HG02623 (cell line): Measurements from ENCODE around the gene TAF12.
"Not testable (repeated sequence)": the region's sequence is repeated elsewhere in the genome, so short reads cannot be mapped to it uniquely, and the experiment has no call there.

Source experiments
- ATAC-seq: cut with Tn5 transposase; IDR thresholded peaks from one replicate; pipeline ENCODE4 v1.9.1; 2021; ENCODE audit warnings: moderate library complexity; ENCODE audit not compliant: unreplicated experiment

TAF12 gene

DNA sequence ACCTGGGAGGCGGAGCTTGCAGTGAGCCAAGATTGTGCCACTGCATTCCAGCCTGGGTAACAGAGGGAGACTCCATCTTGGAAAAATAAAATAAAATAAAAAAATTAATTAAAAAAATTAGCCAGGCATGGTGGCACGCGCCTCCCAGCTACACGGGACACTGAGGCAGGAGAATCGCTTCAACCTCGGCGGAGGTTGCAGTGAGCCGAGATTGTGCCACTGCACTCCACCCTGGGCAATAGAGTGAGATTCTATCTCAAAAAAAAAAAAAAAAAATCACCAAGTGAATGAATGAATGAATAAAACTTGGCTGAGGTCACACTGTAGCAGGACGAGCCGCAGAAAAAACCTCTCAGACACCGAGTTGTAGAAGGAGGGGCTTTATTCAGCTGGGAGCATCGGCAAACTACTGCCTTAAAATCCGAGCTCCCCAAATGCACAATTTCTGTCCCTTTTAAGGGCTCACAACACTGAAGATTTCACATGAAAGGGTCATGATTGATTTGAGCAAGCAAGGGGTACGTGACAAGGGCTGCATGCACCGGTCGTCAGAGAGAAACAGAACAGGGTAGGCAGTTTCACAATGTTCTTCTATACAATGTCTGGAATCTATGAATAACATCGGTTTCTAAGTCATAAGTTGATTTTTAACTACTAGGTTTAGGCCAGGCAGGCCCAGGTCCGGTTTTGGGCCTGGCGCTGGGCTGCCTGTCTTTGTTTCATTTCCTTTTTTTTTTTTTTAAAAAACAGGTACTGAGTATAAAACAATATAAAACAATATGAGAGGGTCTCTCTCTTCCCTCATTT is 56.1 kb downstream of the TAF12 start:
- not testable (repeated sequence) for ATAC-seq

DNA sequence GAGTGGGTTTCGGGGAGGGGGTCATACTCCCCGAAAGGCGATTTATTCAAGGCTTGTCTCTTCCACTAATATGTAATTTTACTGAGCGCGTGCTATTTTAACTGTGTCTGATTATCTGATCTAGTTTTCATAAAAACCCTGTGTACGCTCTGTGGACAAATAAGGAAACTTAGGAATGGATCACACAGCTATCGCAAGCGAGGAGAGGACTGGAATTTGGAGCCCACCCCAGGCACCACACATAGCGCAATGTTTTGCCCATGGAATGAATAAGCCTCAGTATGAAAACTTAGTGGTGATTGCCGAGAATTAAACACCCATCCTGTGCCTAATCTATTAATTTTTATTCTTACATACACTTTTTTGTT is 60.6 kb downstream of the TAF12 start:
- ATAC-seq = no peak

DNA sequence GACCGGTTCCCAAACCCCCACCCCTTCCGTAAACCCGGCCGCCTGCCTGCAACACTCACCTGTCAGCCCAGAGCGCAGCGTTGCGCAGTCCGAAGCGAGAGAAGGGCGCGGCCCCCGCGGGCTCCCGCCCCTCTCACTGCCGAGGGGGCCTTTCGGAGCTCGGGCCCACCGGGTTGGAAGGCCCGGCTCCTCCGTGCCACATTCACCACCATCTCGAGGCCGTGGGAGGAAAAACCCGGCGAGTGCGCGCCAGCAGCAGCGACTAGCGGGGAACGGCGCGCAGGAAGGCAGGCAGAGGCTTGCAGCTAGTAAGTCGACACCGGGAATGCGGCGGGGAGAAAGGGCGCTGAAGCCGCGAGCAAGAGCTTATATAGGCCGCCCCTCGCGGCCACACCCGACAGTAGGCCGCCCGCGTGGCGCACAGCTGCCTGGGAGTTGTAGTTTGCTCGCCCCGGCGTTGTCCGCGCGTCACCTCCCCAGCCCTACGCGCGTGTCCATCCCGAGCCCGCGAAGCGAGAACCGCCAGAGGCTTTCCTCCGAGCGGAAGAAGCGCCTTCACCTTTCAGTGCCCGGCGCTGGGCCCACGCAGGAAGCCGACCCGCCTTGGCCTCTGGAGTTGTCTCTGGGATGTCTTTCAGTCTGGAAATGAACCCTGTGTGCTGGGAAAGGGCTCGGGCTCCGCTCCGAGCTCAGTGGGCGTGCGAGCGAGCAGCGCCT is 61.2 kb downstream of the TAF12 start:
- ATAC-seq = peak; percentile 83

DNA sequence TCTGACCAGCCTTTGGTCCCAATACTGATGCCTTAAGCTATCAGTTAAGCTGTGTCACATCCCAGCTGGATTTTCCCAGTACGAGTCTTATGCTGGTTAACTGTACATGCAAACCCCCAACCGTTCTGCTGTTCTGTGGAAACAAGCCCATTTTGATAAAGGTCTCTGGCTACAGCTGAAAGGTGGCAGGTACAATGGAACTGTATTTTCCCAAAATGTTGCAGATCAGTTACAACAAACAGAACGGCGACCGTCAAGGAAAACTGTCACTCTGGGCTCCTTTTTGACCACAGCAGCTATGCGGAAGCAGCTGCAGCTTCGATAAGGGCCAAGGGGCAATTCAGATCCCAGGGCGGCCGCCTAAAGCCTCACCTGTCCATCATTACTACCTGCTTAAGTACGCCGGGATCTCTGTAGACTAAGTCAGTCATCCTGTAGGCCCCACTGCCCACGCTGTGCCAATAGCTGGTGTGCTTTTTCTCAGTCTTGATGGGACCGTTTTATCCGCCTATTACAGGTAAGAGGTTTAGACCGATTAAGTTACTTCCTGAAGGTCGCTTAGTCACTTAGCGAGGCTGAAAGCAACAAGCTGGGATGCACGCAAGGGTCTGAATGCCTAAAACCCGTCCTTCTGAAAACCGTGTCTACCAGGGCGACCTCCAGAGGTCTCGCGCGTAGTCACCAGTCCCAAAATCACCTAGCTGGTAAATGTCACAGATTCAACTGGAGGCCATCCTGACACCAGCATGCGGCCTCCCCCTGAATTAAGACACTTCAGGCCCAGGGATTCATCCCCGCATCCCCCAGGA is 61.9 kb downstream of the TAF12 start:
- ATAC-seq = peak; percentile 2

DNA sequence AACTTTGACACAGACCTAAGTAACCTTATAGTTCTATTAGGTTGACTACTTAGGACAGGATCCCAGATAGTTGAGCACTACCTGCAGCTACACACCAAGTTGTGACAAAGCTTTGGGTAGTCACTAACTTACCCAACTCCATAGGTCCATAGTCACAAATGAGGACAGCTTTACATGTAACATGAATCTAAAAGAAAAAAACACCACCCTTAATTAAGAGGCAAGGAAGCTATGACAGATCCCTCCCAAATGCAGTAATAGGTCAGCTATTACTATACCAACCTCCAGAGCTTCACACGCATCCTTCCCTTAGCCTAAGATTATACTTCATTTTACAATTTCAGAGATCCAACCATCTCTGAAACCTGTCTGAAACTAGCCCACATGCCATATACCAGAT is 63.5 kb downstream of the TAF12 start:
- ATAC-seq = no peak

DNA sequence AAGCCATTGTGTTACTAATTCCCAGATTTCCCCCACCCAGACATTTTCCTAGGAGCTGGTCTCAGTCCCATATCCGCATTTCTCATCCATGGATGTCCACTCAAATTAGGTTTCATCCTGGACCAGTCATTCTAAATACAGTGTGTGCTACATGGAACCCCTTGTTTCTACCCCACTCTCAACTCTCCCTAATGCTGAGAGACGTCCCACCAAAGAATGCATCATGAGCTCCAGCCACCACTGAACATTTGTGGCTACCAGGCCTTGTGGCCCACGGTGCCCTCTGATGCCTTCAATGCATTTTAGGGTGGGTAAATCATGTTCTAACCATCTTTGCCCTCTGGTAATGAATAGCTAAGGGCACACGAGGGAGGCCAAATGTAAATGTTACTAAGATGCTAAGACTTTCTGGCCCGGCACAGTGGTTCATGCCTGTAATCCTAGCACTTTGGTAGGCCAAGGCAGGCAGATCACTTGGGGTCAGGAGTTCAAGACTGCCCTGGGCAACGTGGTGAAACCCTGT is 64.1 kb downstream of the TAF12 start:
- no peak for ATAC-seq

DNA sequence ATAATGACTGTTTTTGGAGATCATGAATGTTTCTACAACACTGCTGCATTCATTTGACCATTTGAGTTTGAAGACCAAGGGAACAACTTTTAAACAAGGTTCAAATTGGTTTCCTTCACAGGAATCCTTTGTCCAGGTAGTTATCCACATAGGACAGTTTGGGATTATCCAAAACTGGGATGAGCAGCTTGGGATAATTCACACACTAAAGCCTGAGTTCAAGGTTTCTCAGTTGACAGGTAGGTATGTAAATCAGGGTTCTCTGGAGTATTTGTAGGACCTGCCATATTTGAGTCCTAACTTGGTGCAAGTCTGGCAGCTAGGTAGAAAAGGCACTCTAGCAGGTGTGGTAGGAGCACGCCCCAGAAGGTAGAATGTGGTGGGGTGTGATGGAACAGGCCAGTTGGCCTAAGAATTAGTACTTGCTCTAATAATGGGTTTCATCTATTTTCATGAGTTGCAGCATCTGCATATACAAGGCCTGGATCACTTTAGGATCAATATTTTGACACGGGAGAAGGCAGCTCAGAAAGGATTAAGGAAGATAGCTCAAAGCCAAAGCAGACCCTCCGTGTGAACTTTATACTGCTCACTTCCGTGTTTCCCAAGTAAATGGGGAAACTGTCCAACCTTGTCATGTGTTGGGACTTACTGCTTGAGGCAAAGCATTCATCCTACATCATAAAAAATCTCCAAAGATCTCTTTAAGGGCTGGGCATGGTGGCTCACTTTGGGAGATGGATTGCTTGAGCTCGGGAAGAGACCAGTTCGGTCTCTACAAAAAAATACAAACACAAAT is 64.9 kb downstream of the TAF12 start:
- ATAC-seq = no peak

DNA sequence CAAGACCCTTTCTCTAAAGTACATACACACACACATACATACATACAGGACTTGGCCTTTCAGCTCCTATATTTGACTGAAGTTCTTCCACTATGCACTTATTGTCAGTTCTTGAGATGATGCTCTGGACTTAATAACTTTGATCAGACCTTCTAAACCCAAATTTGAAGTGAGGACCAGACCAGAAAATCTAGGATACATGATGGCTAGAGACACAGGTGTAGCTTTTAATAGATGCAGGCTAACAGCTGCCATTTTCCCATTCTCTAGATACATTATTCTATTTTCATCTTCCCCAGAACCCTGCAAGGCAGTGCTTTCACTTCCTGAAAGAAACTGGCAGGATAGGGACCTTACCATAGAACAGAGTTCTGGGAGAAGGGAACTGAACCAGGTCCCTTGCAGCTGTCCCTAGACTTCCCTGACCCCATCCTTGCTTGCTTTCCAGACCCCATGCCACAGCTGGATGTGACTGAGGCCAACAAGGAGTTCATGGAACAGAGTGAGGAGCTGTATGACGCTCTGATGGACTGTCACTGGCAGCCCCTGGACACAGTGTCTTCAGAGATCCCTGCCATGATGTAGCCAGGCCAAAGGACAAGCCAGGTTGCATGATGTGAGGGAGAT is 65.7 kb downstream of the TAF12 start:
- no peak for ATAC-seq

DNA sequence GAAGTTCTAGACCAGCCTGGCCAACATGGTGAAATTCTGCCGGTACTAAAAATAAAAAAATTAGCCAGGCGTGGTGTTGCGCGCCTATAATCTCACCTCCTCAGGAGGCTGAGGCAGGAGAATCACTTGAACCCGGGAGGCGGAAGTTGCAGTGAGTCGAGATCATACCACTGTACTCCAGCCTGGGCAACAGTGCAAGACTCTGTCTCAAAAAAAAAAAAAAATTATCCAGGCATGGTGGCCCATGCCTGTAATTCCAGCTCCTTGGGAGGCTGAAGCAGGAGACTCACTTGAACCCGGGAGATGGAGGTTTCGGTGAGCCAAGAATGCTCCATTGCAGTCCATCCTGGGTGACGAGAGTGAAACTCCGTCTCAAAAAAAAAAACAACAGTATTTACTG is 69.3 kb downstream of the TAF12 start:
- no peak for ATAC-seq

DNA sequence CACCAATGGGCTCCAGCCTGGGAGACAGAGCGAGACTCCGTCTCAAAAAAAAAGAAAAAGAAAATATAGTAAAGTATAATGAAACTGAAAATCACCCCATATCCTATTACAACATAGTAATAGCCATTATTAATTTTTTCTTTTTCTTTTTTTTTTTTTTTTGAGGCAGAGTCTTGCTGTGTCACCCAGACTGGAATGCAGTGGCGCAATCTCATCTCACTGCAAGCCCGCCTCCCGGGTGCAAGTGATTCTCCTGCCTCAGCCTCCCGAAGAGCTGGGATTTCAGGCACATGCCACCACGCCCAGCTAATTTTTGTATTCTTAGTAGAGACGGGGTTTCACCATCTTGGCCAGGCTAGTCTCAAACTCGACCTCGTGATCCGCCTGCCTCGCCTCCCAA is 70.0 kb downstream of the TAF12 start:
- not testable (repeated sequence) for ATAC-seq

DNA sequence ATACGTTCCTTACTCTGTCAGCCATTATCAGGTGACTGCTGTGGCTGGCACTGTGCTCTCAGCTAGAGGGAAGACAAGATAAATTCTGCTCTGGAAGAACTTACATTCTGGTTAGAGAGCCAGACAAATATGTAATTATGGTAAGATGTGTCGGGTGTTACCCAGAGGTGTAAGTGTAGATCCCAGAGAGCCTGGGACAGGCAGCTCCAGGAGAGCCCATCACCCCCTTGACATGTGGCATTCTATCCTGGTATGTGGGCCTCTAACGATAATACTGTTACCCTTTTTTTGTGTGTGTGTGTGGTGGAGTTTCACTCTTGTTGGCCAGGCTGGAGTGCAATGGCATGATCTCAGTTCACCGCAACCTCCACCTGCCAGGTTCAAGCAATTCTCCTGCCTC is 71.0 kb downstream of the TAF12 start:
- ATAC-seq = no peak

DNA sequence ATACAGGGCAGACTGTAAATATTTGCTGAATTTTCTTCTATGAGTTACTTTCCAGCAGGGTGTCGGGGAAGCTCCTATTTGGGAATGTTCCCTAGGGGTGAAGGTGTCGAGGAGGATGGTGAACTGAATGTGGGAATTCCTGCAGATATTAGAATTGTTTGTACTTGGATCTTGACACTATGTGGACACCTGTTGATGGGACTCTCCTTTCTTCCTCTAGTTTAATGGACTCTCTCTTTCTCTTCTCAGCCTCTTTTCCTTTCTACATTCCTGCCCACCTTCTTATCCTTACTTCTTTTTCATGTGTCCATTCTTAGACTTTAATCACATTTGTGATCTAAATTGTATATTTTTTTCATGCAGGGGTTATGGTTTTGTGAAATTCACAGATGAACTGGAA is 75.9 kb downstream of the TAF12 start:
- no peak for ATAC-seq

DNA sequence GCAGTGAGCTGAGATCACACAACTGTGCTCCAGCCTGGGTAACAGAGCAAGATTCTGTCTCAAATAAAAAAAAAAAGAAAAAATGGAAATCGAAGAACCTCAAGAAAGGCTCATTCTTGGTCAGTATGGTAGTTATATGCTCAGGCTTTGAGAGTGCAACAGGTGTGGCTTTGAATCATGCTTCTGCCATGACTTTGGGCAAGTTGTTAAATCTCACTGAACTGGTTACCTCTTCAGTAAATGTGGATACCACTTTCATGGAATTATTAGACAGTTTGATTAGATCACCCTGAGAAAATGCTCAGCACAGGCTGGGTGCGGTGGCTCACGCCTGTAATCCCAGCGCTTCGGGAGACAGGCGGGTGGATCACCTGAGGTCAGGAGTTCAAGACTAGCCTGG is 77.1 kb downstream of the TAF12 start:
- ATAC-seq = no peak

DNA sequence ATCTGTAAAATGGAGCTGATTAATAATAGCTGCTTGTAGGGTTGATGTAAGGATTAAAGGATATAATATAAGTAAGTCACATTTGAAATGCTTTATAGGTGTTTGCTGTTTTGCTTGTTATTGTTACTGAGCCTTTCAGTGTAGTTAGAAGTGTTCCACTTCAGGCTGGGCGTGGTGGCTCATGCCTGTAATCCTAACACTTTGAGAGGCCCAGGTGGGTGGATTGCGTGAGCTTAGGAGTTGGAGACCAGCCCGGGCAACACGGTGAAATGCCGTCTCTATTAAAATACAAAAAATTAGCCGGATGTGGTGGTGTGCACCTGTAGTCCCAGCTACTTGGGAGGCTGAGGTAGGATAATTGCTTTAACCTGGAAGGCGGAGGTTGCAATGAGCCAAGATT is 77.8 kb downstream of the TAF12 start:
- ATAC-seq = no peak

DNA sequence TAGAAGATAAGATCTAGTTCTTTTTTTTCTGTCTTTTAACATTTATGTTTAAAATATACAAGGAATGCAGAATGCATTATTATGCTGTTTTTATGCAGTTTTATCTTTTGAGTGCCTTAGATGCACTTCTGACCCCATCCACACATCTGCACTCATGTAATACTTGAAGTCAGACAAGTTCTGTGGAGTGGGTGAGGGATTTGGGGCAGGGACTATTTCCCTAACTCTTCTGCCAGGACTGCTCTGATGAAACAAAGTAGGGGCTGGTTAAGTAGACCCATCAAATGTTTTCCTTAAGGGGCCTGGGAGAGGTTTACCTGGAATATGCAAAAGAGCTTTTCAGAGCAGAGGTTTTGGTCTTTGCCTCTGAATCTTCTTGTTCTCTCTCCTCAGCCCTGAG is 78.6 kb downstream of the TAF12 start:
- ATAC-seq = no peak

DNA sequence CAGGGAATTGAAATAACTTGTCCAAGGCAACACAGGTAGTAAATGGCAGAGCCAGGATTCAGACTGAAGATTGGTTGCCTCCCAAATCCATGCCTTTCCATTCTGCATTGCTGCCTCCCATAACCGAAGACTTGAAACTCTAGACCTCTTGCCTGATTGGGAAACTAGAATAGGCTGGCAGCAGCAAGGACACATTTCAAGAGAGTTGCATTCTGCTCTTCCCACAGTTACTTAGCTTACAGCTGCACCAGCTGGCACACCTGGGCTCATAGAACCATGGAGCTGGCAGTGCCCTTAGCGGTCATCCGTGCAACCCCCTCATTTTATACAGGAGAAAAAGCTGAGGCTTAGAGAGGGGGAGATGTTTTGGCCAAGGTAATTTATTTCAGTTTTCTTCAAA is 82.0 kb downstream of the TAF12 start:
- ATAC-seq = no peak
